Breast epithelium (tissue), 4 donors: ENCODE results near the gene CNOT6L. TPM values are rescaled to one million over a fixed set of nuclear protein-coding genes. Genes with fewer than 3 reads are reported as not detected.
"Not testable (repeated sequence)": the region's sequence is repeated elsewhere in the genome, so short reads cannot be mapped to it uniquely, and the experiment has no call there.

Experiments used
- DNase-seq, 2 donors: peaks; one replicate each; pipeline ENCODE4 v3.0.0-alpha.2; 2019; ENCODE audit warnings: low spot score in 2 of 2
- H3K27ac ChIP-seq, 2 donors: fragments of 200-600 bp; sonication (generic) in 1 of 2; one replicate each; pipeline ENCODE4 v1.5.1; 2016 to 2019; ENCODE audit warnings: mild to moderate bottlenecking in 1 of 2
- H3K27me3 ChIP-seq, 2 donors: fragments of 200-600 bp; sonication (generic) in 1 of 2; one replicate each; pipeline versions ENCODE4 v1.5.1 to v1.6.0; 2017 to 2019; ENCODE audit warnings: control low read depth in 1 of 2, mild to moderate bottlenecking in 1 of 2
- H3K36me3 ChIP-seq: fragments of 200-600 bp; one replicate; pipeline ENCODE4 v1.5.1; 2019
- H3K4me1 ChIP-seq, 2 donors: fragments of 200-600 bp; sonication (generic); one replicate each; pipeline ENCODE4 v1.5.1; 2016 to 2019; ENCODE audit warnings: control low read depth in 1 of 2
- H3K4me3 ChIP-seq, 3 donors: fragments of 200-600 bp; sonication (generic); 1 replicate in 2 of 3; 2 replicates in 1 of 3; pipeline ENCODE4 v1.5.1; 2016 to 2019; ENCODE audit warnings: mild to moderate bottlenecking in 3 of 3, moderate library complexity in 2 of 3
- H3K9me3 ChIP-seq, 2 donors: fragments of 200-600 bp; sonication (generic) in 1 of 2; one replicate each; pipeline ENCODE4 v1.5.1; 2016 to 2019; ENCODE audit warnings: control low read depth in 1 of 2
- POLR2A ChIP-seq: fragments of 450-650 bp; IDR thresholded peaks from one replicate; pipeline ENCODE4 v1.6.1; 2016; ENCODE audit warnings: antibody characterized with exemption, mild to moderate bottlenecking, moderate library complexity
- POLR2AphosphoS5 ChIP-seq, 3 donors: sonication (generic); formaldehyde crosslinking; IDR thresholded peaks; one replicate each; pipeline ENCODE4 v1.6.1; 2017; ENCODE audit warnings: antibody characterized with exemption in 3 of 3
- intact Hi-C: fragments of 100-400 bp; cut with DNase I; formaldehyde crosslinking; loops from one replicate; pipeline ENCODE4 v1.15.1; 2023; ENCODE audit warnings: low total_unique reads
- total RNA-seq, 3 donors: library from RNA; depleted of rRNA; stranded (reverse); fragments of >200 nt; gene quantifications; one replicate each; pipeline ENCODE4 v1.1.0, GENCODE V29; 2016
- TF ChIP-seq, protein P1 (sequence below), 3 donors: fragments of 450-650 bp; IDR thresholded peaks; one replicate each; pipeline ENCODE4 v1.5.1; 2016 to 2017; ENCODE audit warnings: antibody characterized with exemption in 3 of 3, mild to moderate bottlenecking in 3 of 3, moderate library complexity in 3 of 3

The CNOT6L gene
- 10 to 100 TPM; 22.4 to 53.1 (median 39.0) TPM for total RNA-seq

- H3K27me3 ChIP-seq, result no peaks in the 10 kb centered on the region
- H3K36me3 ChIP-seq, result no peaks in the 10 kb centered on the region
- intact Hi-C loops, result loop anchor here (10.0 kb wide), 1 partner anchor 46 kb away; the partner anchor contains the start of gene MRPL1
- DNase-seq, result peak; percentile 62 to 67
- peak within 1 kb of the TSS; percentile 79 to 99 (median 95) for H3K4me3 ChIP-seq
- peaks cover 0 to 19% of the 10 kb centered on the region in 2 donors for H3K4me1 ChIP-seq
- no peaks in the 10 kb centered on the region for H3K9me3 ChIP-seq
- peak within 1 kb of the TSS; percentile 98 to 99 for H3K27ac ChIP-seq
- TF ChIP-seq POLR2AphosphoS5 (IDR thresholded peaks at IDR 0.05), result peak in 2 of 3 donors; percentile 19 to 58
- no peak for TF ChIP-seq POLR2A
Measured at GRCh38 chr4:77818602-77819403, at the start of gene CNOT6L. Gene CNOT6L (minus strand): TSS chr4:77819368. CDS start chr4:77819308, 60 bp downstream.

DNA sequence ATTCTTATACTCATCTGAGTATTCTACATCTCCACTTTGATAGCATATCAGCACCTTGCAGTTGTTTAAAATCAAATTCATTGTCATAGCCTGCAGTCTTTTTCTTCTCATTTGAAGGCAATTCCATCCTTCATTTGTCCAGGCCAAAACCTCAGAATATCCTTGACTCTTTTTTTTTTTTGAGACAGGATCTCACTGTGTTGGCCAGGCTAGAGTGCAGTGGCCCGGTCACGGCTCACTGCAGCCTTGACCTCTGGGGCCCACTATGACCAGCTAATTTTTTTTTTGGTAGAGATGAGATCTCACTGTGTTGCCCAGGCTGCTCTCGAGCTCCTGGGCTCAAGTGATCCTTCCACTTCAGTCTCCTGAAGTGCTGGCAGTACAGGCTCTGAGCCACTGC is 46.1 kb upstream of the CNOT6L start:
- no peaks in the 10 kb centered on the region for H3K4me1 ChIP-seq
- H3K4me3 ChIP-seq, result no peak overlapping the region
- no peaks in the 10 kb centered on the region for H3K36me3 ChIP-seq
- no peaks in the 10 kb centered on the region for H3K9me3 ChIP-seq
- no peak overlapping the region for H3K27ac ChIP-seq
- no peaks in the 10 kb centered on the region for H3K27me3 ChIP-seq
- intact Hi-C loops, result loop anchor here (10.0 kb wide), 1 partner anchor 50 kb away; the partner anchor contains the start of gene CNOT6L
- DNase-seq, result no peak
- no peak for TF ChIP-seq POLR2AphosphoS5 (IDR thresholded peaks at IDR 0.05)
- TF ChIP-seq POLR2A, result no peak
- TF ChIP-seq, protein P1, sequence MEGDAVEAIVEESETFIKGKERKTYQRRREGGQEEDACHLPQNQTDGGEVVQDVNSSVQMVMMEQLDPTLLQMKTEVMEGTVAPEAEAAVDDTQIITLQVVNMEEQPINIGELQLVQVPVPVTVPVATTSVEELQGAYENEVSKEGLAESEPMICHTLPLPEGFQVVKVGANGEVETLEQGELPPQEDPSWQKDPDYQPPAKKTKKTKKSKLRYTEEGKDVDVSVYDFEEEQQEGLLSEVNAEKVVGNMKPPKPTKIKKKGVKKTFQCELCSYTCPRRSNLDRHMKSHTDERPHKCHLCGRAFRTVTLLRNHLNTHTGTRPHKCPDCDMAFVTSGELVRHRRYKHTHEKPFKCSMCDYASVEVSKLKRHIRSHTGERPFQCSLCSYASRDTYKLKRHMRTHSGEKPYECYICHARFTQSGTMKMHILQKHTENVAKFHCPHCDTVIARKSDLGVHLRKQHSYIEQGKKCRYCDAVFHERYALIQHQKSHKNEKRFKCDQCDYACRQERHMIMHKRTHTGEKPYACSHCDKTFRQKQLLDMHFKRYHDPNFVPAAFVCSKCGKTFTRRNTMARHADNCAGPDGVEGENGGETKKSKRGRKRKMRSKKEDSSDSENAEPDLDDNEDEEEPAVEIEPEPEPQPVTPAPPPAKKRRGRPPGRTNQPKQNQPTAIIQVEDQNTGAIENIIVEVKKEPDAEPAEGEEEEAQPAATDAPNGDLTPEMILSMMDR (IDR thresholded peaks at IDR 0.05), result no peak

GRCh38 chr4:77863341-77863740 is 44.2 kb upstream of the CNOT6L start:
- not testable (repeated sequence) for H3K9me3 ChIP-seq, H3K36me3 ChIP-seq, DNase-seq, H3K4me1 ChIP-seq, H3K27me3 ChIP-seq
- Histone ChIP-seq H3K27ac (peak overlapping the region in 1 of 2 donors; percentile 96), H3K4me3 (peak overlapping the region; percentile 57 to 82 (median 82))
- intact Hi-C loops, result loop anchor here (10.0 kb wide), 1 partner anchor 49 kb away; the partner anchor contains the start of gene CNOT6L

DNA sequence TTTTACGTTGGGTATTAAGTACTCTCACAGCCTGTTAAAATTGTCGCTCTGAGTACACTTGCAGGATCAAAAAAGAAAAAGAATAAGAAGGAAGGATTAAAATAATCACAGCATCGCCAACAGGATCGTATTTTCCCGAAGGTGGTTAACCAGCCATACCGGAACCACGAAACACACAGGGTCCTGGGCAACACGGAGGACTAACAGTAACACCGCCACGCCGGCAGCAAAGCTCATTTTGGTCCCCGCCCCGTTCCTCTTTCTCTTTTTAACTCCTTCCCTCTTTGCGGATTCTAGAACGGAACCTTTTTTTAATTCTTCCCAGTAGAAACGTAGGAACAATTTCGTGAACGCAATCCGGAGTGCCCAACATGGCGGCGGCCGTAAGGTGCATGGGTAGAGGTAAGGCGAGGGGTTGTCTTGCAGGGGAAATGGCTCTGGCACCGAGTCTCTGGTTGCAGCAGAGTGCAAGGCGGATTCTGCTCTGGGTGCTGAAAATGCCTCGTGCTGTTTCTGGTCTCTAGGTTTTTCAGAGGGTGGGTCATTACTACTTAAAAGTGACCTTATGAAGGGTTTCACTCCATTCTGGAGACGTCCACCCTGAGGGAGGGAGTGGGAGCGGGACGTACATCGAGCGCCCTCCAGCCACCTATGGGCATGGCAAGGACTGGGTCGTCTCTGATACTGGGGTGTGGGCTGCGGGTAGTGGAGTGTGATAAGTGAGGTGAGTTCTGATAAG is 43.5 kb upstream of the CNOT6L start, which contains the start of gene MRPL1:
Gene MRPL1 (plus strand): TSS at position 353 of the 739 bp plus-strand sequence. CDS start 19 bp downstream, at position 372.
- Histone ChIP-seq H3K27me3 (no peaks in the 10 kb centered on the region), H3K4me3 (peak within 1 kb of the TSS; percentile 57 to 82 (median 82)), H3K9me3 (no peaks in the 10 kb centered on the region), H3K36me3 (no peaks in the 10 kb centered on the region), H3K27ac (peak within 1 kb of the TSS; percentile 94 to 96), H3K4me1 (no peaks in the 10 kb centered on the region)
- peak; percentile 25 for TF ChIP-seq POLR2A
- peak; percentile 53 to 92 (median 91) for TF ChIP-seq POLR2AphosphoS5 (IDR thresholded peaks at IDR 0.05)
- TF ChIP-seq, protein P1 (IDR thresholded peaks at IDR 0.05), result peak in 1 of 3 donors; percentile 22
- DNase-seq, result peak; percentile 87 to 89
- intact Hi-C loops, result loop anchor here (10.0 kb wide), 1 partner anchor 48 kb away; the partner anchor contains the start of gene CNOT6L

- intact Hi-C loops, result loop anchor here (10.0 kb wide), 1 partner anchor 47 kb away; the partner anchor contains the start of gene CNOT6L
Measured at GRCh38 chr4:77861495-77861894, 42.3 kb upstream of the CNOT6L start.

More at GRCh38 chr4:77861495-77861894, 42.3 kb upstream of the CNOT6L start:
- Histone ChIP-seq H3K27me3 (no peaks in the 10 kb centered on the region), H3K9me3 (no peaks in the 10 kb centered on the region), H3K4me3 (peak overlapping the region in 2 of 3 donors; percentile 82), H3K4me1 (no peaks in the 10 kb centered on the region), H3K27ac (peak overlapping the region; percentile 94 to 96), H3K36me3 (no peaks in the 10 kb centered on the region)
- TF ChIP-seq POLR2AphosphoS5 (IDR thresholded peaks at IDR 0.05), result no peak
- TF ChIP-seq, protein P1 (IDR thresholded peaks at IDR 0.05), result no peak
- no peak for TF ChIP-seq POLR2A
- no peak for DNase-seq
